HepG2 (cell line): ENCODE measurements around the gene PKLR. TPM values are rescaled to one million over a fixed set of nuclear protein-coding genes. Genes with fewer than 3 reads are reported as not detected.

Experiments used
- ADNP ChIP-seq: sonication (generic); formaldehyde crosslinking; IDR thresholded peaks from 2 replicates; pipeline ENCODE4 v1.4.0; 2020; ENCODE audit warnings: missing genetic modification reagents
- ATF2 ChIP-seq: sonication (generic); formaldehyde crosslinking; IDR thresholded peaks from 2 replicates; pipeline ENCODE4 v1.4.0; 2020; ENCODE audit warnings: missing genetic modification reagents
- CREB1 ChIP-seq, 2 experiments: fragments of 450-650 bp in 1 of 2; IDR thresholded peaks; 2 replicates each; pipeline ENCODE4 v1.6.1; 2016 to 2017; ENCODE audit warnings: control low read depth in 1 of 2, mild to moderate bottlenecking in 1 of 2, missing compliant biosample characterization in 1 of 2, missing genetic modification characterization in 1 of 2
- CTCF ChIP-seq: sonication (generic); formaldehyde crosslinking; IDR thresholded peaks from 2 replicates; pipeline ENCODE4 v1.5.0; 2020; ENCODE audit warnings: mild to moderate bottlenecking, missing genetic modification reagents, moderate library complexity
- EED ChIP-seq: sonication (generic); formaldehyde crosslinking; IDR thresholded peaks from 2 replicates; pipeline ENCODE4 v1.5.0; 2020; ENCODE audit warnings: mild to moderate bottlenecking, missing genetic modification reagents
- FOSL1 ChIP-seq: sonication (generic); formaldehyde crosslinking; IDR thresholded peaks from 2 replicates; pipeline ENCODE4 v1.9.0; 2021; ENCODE audit warnings: missing genetic modification reagents, borderline replicate concordance
- HDAC2 ChIP-seq: sonication (generic); formaldehyde crosslinking; IDR thresholded peaks from 2 replicates; pipeline ENCODE4 v1.4.0; 2020; ENCODE audit warnings: missing genetic modification reagents
- HNRNPK ChIP-seq: fragments of 200-400 bp; formaldehyde crosslinking; IDR thresholded peaks from 2 replicates; pipeline ENCODE4 v1.6.1; 2018; ENCODE audit warnings: low read length, low read depth, moderate library complexity, mild to moderate bottlenecking; ENCODE audit not compliant: poor library complexity, severe bottlenecking
- IRX3 ChIP-seq: sonication (generic); formaldehyde crosslinking; IDR thresholded peaks from 2 replicates; pipeline ENCODE4 v1.8.1; 2023; ENCODE audit warnings: mild to moderate bottlenecking, low read depth, missing genetic modification reagents, borderline replicate concordance
- PHF8 ChIP-seq: sonication (generic); formaldehyde crosslinking; IDR thresholded peaks from 2 replicates; pipeline ENCODE4 v1.5.0; 2020; ENCODE audit warnings: missing genetic modification reagents
- PRDM10 ChIP-seq: sonication (generic); formaldehyde crosslinking; IDR thresholded peaks from 2 replicates; pipeline ENCODE4 v1.4.0; 2020; ENCODE audit warnings: low read depth, missing genetic modification reagents
- SMARCC2 ChIP-seq: fragments of 450-650 bp; IDR thresholded peaks from 2 replicates; pipeline ENCODE4 v1.6.1; 2017; ENCODE audit warnings: antibody characterized with exemption, mild to moderate bottlenecking
- THAP11 ChIP-seq: IDR thresholded peaks from 2 replicates; pipeline ENCODE4 v1.6.1; 2016; ENCODE audit warnings: missing biosample characterization, missing genetic modification reagents
- THYN1 ChIP-seq: sonication (generic); formaldehyde crosslinking; IDR thresholded peaks from 2 replicates; pipeline ENCODE4 v1.8.1; 2023; ENCODE audit warnings: low read depth, mild to moderate bottlenecking, moderate library complexity, missing genetic modification reagents, borderline replicate concordance
- ZNF451 ChIP-seq: sonication (generic); formaldehyde crosslinking; IDR thresholded peaks from 2 replicates; pipeline ENCODE4 v1.5.0; 2020; ENCODE audit warnings: mild to moderate bottlenecking, missing genetic modification reagents
- ZNF574 ChIP-seq: sonication (generic); formaldehyde crosslinking; IDR thresholded peaks from 2 replicates; pipeline ENCODE4 v1.4.0; 2020; ENCODE audit warnings: missing genetic modification reagents
- ZNF577 ChIP-seq: sonication (generic); formaldehyde crosslinking; IDR thresholded peaks from 2 replicates; pipeline ENCODE4 v1.4.0; 2020; ENCODE audit warnings: mild to moderate bottlenecking, low read depth, missing genetic modification reagents, borderline replicate concordance
- polyA plus RNA-seq, 8 experiments: library from polyadenylated mRNA; depleted of rRNA in 3 of 8; stranded (reverse) in 7 of 8; unstranded in 1 of 8; fragments of >200 nt; fragmentation: Illumina TruSeq in 4 of 8; extraction: Trizol in 4 of 8; gene quantifications; 2 replicates each; pipeline versions ENCODE4 v1.2.1 to v1.2.3, GENCODE V29; 2011 to 2016; ENCODE audit warnings: low read depth in 4 of 8, missing spikeins in 1 of 8, mixed read lengths in 1 of 8; ENCODE audit not compliant: insufficient read depth in 1 of 8
- total RNA-seq, 5 experiments: library from RNA; depleted of rRNA; stranded (reverse); fragments of >200 nt; fragmentation: Illumina TruSeq; extraction: Trizol; gene quantifications; 2 replicates each; pipeline ENCODE4 v1.2.3, GENCODE V29; 2016; ENCODE audit warnings: low read depth in 1 of 5

The PKLR gene
- total and polyA plus RNA-seq, 2 of the 13 experiments (the other 11 are each of a cell fraction or from before 2014, with no cell fraction given): 10.3 to 29.3 TPM

GRCh38 chr1:155322953-155323728 lies 21.9 kb upstream of the PKLR start (continued):
- TF ChIP-seq CTCF: peak; percentile 92
- TF ChIP-seq ATF2 (CRISPR knock-in tag): peak; percentile 61; the same call in 1 of the 2 replicates
- TF ChIP-seq FOSL1: no peak
- peak; percentile 86 for TF ChIP-seq THAP11 (CRISPR knock-in tag)
- no peak for TF ChIP-seq ZNF577 (CRISPR knock-in tag)
- TF ChIP-seq HDAC2 (CRISPR knock-in tag): no peak; the same call in 1 of the 2 replicates
- TF ChIP-seq THYN1 (CRISPR knock-in tag): no peak
- TF ChIP-seq SMARCC2: no peak
- 0 out of 2 replicates have a peak, but pooled peaks have one; percentile 17 for TF ChIP-seq PHF8 (CRISPR knock-in tag)
- no peak for TF ChIP-seq CREB1 (IDR thresholded peaks at IDR 0.05)
- no peak for TF ChIP-seq CREB1 (CRISPR knock-in tag; IDR thresholded peaks at IDR 0.05)
- TF ChIP-seq PRDM10 (CRISPR knock-in tag): no peak
- TF ChIP-seq ZNF574 (CRISPR knock-in tag): peak; percentile 64
- no peak for TF ChIP-seq IRX3 (CRISPR knock-in tag)
- TF ChIP-seq EED: no peak
- peak; percentile 50 for TF ChIP-seq HNRNPK
- TF ChIP-seq ZNF451: no peak
- TF ChIP-seq ADNP (CRISPR knock-in tag): no peak
